ENCODE measurements around the gene MORN3.
A peak's percentile ranks its signal among the peaks of the same experiment; 100 is the strongest.
"Not testable (repeated sequence)": the region's sequence is repeated elsewhere in the genome, so short reads cannot be mapped to it uniquely, and the experiment has no call there.

The MORN3 gene

GRCh38 chr12:121638298-121639202, 30.9 kb downstream of the MORN3 start:
- H3K4me3 Mint-ChIP-seq = peak overlapping the region; percentile 57
- H3K36me3 Mint-ChIP-seq (ENCODE audit: low read depth) = peaks cover 60% of the 10 kb centered on the region
- DNase-seq = no peak
- H3K4me1 Mint-ChIP-seq (ENCODE audit: low read depth) = peaks cover 42% of the 10 kb centered on the region
- no peaks in the 10 kb centered on the region for H3K27me3 Mint-ChIP-seq
- no peaks in the 10 kb centered on the region for H3K9me3 Mint-ChIP-seq
- H3K27ac Mint-ChIP-seq = peak overlapping the region; percentile 94

- H3K4me3 Mint-ChIP-seq = peak overlapping the region; percentile 57
- peaks cover 68% of the 10 kb centered on the region for H3K36me3 Mint-ChIP-seq (ENCODE audit: low read depth)
- DNase-seq = peak; percentile 73
- no peaks in the 10 kb centered on the region for H3K9me3 Mint-ChIP-seq
- H3K4me1 Mint-ChIP-seq (ENCODE audit: low read depth) = peaks cover 52% of the 10 kb centered on the region
- peak overlapping the region; percentile 94 for H3K27ac Mint-ChIP-seq
- no peaks in the 10 kb centered on the region for H3K27me3 Mint-ChIP-seq
Measured at GRCh38 chr12:121637231-121637914, 32.1 kb downstream of the MORN3 start.

GRCh38 chr12:121634836-121635235, 34.6 kb downstream of the MORN3 start:
- no peaks in the 10 kb centered on the region for H3K27me3 Mint-ChIP-seq
- H3K27ac Mint-ChIP-seq = peak overlapping the region; percentile 94
- no peak for DNase-seq
- H3K36me3 Mint-ChIP-seq (ENCODE audit: low read depth) = peaks cover 68% of the 10 kb centered on the region
- H3K4me1 Mint-ChIP-seq (ENCODE audit: low read depth) = peaks cover 71% of the 10 kb centered on the region
- no peaks in the 10 kb centered on the region for H3K9me3 Mint-ChIP-seq
- peak overlapping the region; percentile 19 for H3K4me3 Mint-ChIP-seq

- DNase-seq, H3K27me3 Mint-ChIP-seq, H3K9me3 Mint-ChIP-seq, H3K4me3 Mint-ChIP-seq: not testable (repeated sequence)
- Mint-ChIP-seq H3K27ac (peak overlapping the region; percentile 94), H3K36me3 (ENCODE audit: low read depth) (peaks cover 71% of the 10 kb centered on the region), H3K4me1 (ENCODE audit: low read depth) (peaks cover 79% of the 10 kb centered on the region)
Measured at GRCh38 chr12:121633833-121634196, 35.6 kb downstream of the MORN3 start.

GRCh38 chr12:121632069-121632970, 37.1 kb downstream of the MORN3 start:
- DNase-seq = no peak
- H3K27ac Mint-ChIP-seq = peak overlapping the region; percentile 99
- H3K36me3 Mint-ChIP-seq (ENCODE audit: low read depth) = peaks cover 75% of the 10 kb centered on the region

GRCh38 chr12:121630791-121631355, 38.6 kb downstream of the MORN3 start:
- H3K27me3 Mint-ChIP-seq = no peaks in the 10 kb centered on the region
- peak overlapping the region; percentile 99 for H3K27ac Mint-ChIP-seq
- peaks cover 65% of the 10 kb centered on the region for H3K4me1 Mint-ChIP-seq (ENCODE audit: low read depth)
- H3K36me3 Mint-ChIP-seq (ENCODE audit: low read depth) = peaks cover 68% of the 10 kb centered on the region
- H3K4me3 Mint-ChIP-seq = peak overlapping the region; percentile 94
- H3K9me3 Mint-ChIP-seq = no peaks in the 10 kb centered on the region
- no peak for DNase-seq

More at GRCh38 chr12:121632069-121632970, 37.1 kb downstream of the MORN3 start:
- Mint-ChIP-seq H3K4me1 (ENCODE audit: low read depth) (peaks cover 74% of the 10 kb centered on the region), H3K9me3 (no peaks in the 10 kb centered on the region), H3K27me3 (no peaks in the 10 kb centered on the region), H3K4me3 (peak overlapping the region; percentile 34)

GRCh38 chr12:121628536-121628935, 40.9 kb downstream of the MORN3 start:
- Mint-ChIP-seq H3K4me1 (ENCODE audit: low read depth) (peaks cover 63% of the 10 kb centered on the region), H3K36me3 (ENCODE audit: low read depth) (peaks cover 57% of the 10 kb centered on the region), H3K4me3 (peak overlapping the region; percentile 94), H3K9me3 (no peaks in the 10 kb centered on the region), H3K27ac (peak overlapping the region; percentile 99), H3K27me3 (no peaks in the 10 kb centered on the region)
- no peak for DNase-seq

- no peak for DNase-seq
- Mint-ChIP-seq H3K36me3 (ENCODE audit: low read depth) (peaks cover 56% of the 10 kb centered on the region), H3K27ac (peak overlapping the region; percentile 99), H3K4me3 (peak overlapping the region; percentile 94), H3K4me1 (ENCODE audit: low read depth) (peaks cover 62% of the 10 kb centered on the region), H3K9me3 (no peaks in the 10 kb centered on the region), H3K27me3 (no peaks in the 10 kb centered on the region)
Measured at GRCh38 chr12:121628037-121628436, 41.4 kb downstream of the MORN3 start.

GRCh38 chr12:121626853-121627640, 42.4 kb downstream of the MORN3 start:
- peaks cover 46% of the 10 kb centered on the region for H3K36me3 Mint-ChIP-seq (ENCODE audit: low read depth)
- H3K27me3 Mint-ChIP-seq = no peaks in the 10 kb centered on the region
- no peaks in the 10 kb centered on the region for H3K9me3 Mint-ChIP-seq
- peak; percentile 91 for DNase-seq
- peaks cover 52% of the 10 kb centered on the region for H3K4me1 Mint-ChIP-seq (ENCODE audit: low read depth)
- peak overlapping the region; percentile 99 for H3K27ac Mint-ChIP-seq
- peak overlapping the region; percentile 94 for H3K4me3 Mint-ChIP-seq

- Mint-ChIP-seq H3K27me3 (no peaks in the 10 kb centered on the region), H3K4me1 (ENCODE audit: low read depth) (peaks cover 45% of the 10 kb centered on the region), H3K4me3 (peak within 1 kb of the TSS; percentile 94), H3K36me3 (ENCODE audit: low read depth) (peaks cover 42% of the 10 kb centered on the region), H3K27ac (peak within 1 kb of the TSS; percentile 99), H3K9me3 (no peaks in the 10 kb centered on the region)
- DNase-seq = peak; percentile 98
Measured at GRCh38 chr12:121626087-121626852, 43.2 kb downstream of the MORN3 start, which contains the start of gene ORAI1. Gene ORAI1 (plus strand): TSS chr12:121626530.

- H3K36me3 Mint-ChIP-seq (ENCODE audit: low read depth) = peaks cover 7% of the 10 kb centered on the region
- H3K27me3 Mint-ChIP-seq = no peaks in the 10 kb centered on the region
- peaks cover 10% of the 10 kb centered on the region for H3K4me1 Mint-ChIP-seq (ENCODE audit: low read depth)
- no peak overlapping the region for H3K4me3 Mint-ChIP-seq
- DNase-seq = no peak
- no peaks in the 10 kb centered on the region for H3K9me3 Mint-ChIP-seq
- no peak overlapping the region for H3K27ac Mint-ChIP-seq
Measured at GRCh38 chr12:121620333-121620891, 49.0 kb downstream of the MORN3 start.

- H3K36me3 Mint-ChIP-seq (ENCODE audit: low read depth) = peaks cover 7% of the 10 kb centered on the region
- H3K27me3 Mint-ChIP-seq = no peaks in the 10 kb centered on the region
- H3K9me3 Mint-ChIP-seq = no peaks in the 10 kb centered on the region
- DNase-seq = no peak
- no peak overlapping the region for H3K4me3 Mint-ChIP-seq
- peak overlapping the region; percentile 29 for H3K27ac Mint-ChIP-seq
- H3K4me1 Mint-ChIP-seq (ENCODE audit: low read depth) = peaks cover 7% of the 10 kb centered on the region
Measured at GRCh38 chr12:121618659-121619233, 50.7 kb downstream of the MORN3 start.

Data from activated T-cell treated with anti-CD3 and anti-CD28 coated beads, Interleukin-2, amount 50 U/mL, for 24 hours (primary cell).